Lower leg skin (tissue), 4 donors: ENCODE data around the gene HUWE1. TPM values are rescaled to one million over a fixed set of nuclear protein-coding genes. Genes with fewer than 3 reads are reported as not detected.

ENCODE experiments used
- DNase-seq, 2 donors: peaks; one replicate each; pipeline ENCODE4 v3.0.0-alpha.2; 2019; ENCODE audit warnings: low spot score in 2 of 2
- H3K4me3 ChIP-seq: fragments of 200-600 bp; sonication (generic); 2 replicates; pipeline ENCODE4 v1.5.1; 2017; ENCODE audit warnings: mild to moderate bottlenecking, low read depth; ENCODE audit not compliant: poor library complexity, severe bottlenecking
- CTCF ChIP-seq, 3 donors: fragments of 450-650 bp; IDR thresholded peaks; one replicate each; pipeline ENCODE4 v1.5.1; 2016; ENCODE audit warnings: antibody characterized with exemption in 3 of 3, mild to moderate bottlenecking in 3 of 3, moderate library complexity in 2 of 3
- POLR2A ChIP-seq, 2 donors: fragments of 450-650 bp; IDR thresholded peaks; one replicate each; pipeline ENCODE4 v1.6.1; 2016 to 2017; ENCODE audit warnings: antibody characterized with exemption in 2 of 2, mild to moderate bottlenecking in 1 of 2, moderate library complexity in 1 of 2
- WGBS, 2 donors: methylation state at CpG; one replicate each; pipeline ENCODE4 v1.1.5; 2018; 5-methylcytosine and 5-hydroxymethylcytosine counted together
- intact Hi-C: fragments of 100-400 bp; cut with DNase I; formaldehyde crosslinking; loops from one replicate; pipeline ENCODE4 v1.15.0; 2023; ENCODE audit warnings: low total_unique reads
- total RNA-seq, 4 donors: library from RNA; depleted of rRNA; stranded (reverse); fragments of >200 nt; gene quantifications; one replicate each; pipeline ENCODE4 v1.1.0, GENCODE V29; 2016

The HUWE1 gene
- total RNA-seq, 4 donors from 2014 or later, result 128 to 175 (median 158) TPM

- H3K4me3 ChIP-seq, result no peak overlapping the region
- intact Hi-C loops, result no loop called here
- TF ChIP-seq POLR2A (IDR thresholded peaks at IDR 0.05) (no peak), CTCF (IDR thresholded peaks at IDR 0.05) (no peak)
- DNase-seq, result no peak
- WGBS, 2 donors, result 82 to 89% methylated on average over 4 of the region's 4 CpGs
Observed at GRCh38 chrX:53563324-53563723, 123.2 kb downstream of the HUWE1 start.

- DNase-seq, result peak in 1 of 2 donors; percentile 26
- 63 to 94% methylated on average over 3 of the region's 3 CpGs for WGBS, 2 donors
- TF ChIP-seq POLR2A (IDR thresholded peaks at IDR 0.05) (no peak), CTCF (IDR thresholded peaks at IDR 0.05) (no peak)
- H3K4me3 ChIP-seq, result no peak overlapping the region
- intact Hi-C loops, result no loop called here
Observed at GRCh38 chrX:53561912-53562311, 124.6 kb downstream of the HUWE1 start.

- no peak for TF ChIP-seq CTCF (IDR thresholded peaks at IDR 0.05)
- TF ChIP-seq POLR2A (IDR thresholded peaks at IDR 0.05), result no peak
- intact Hi-C loops, result no loop called here
- peak in 1 of 2 donors; percentile 65 for DNase-seq
- no peak overlapping the region for H3K4me3 ChIP-seq
- WGBS, 2 donors, result 87 to 88% methylated on average over 6 of the region's 6 CpGs
Observed at GRCh38 chrX:53558646-53559045, 127.9 kb downstream of the HUWE1 start.

GRCh38 chrX:53556868-53557267, 129.7 kb downstream of the HUWE1 start:
- no peak for TF ChIP-seq POLR2A (IDR thresholded peaks at IDR 0.05)
- TF ChIP-seq CTCF (IDR thresholded peaks at IDR 0.05), result no peak
- intact Hi-C loops, result no loop called here
- peak in 1 of 2 donors; percentile 8 for DNase-seq
- no peak overlapping the region for H3K4me3 ChIP-seq
- 78 to 85% methylated on average over 3 of the region's 3 CpGs for WGBS, 2 donors

GRCh38 chrX:53550756-53551463, 135.6 kb downstream of the HUWE1 start:
- intact Hi-C loops, result no loop called here
- TF ChIP-seq POLR2A (IDR thresholded peaks at IDR 0.05) (no peak), CTCF (IDR thresholded peaks at IDR 0.05) (no peak)
- no peak overlapping the region for H3K4me3 ChIP-seq
- DNase-seq, result peak in 1 of 2 donors; percentile 68
- WGBS, 2 donors, result 93 to 96% methylated on average over 15 to 18 of the region's 18 CpGs

GRCh38 chrX:53547668-53548067, 138.9 kb downstream of the HUWE1 start:
- H3K4me3 ChIP-seq, result no peak overlapping the region
- peak in 1 of 2 donors; percentile 76 for DNase-seq
- intact Hi-C loops, result no loop called here
- 77 to 89% methylated on average over 10 to 12 of the region's 12 CpGs for WGBS, 2 donors
- TF ChIP-seq CTCF (IDR thresholded peaks at IDR 0.05), result no peak
